Measurements from ENCODE around the gene PSMC5. TPM values are rescaled to one million over a fixed set of nuclear protein-coding genes. Genes with fewer than 3 reads are reported as not detected.

Gene PSMC5
- total and polyA plus RNA-seq, 12 donors, result 64.1 to 273 (median 135) TPM

GRCh38 chr17:63809970-63810369 lies 17.3 kb upstream of the PSMC5 start:
- Histone ChIP-seq H3K36me3 (replicated peaks in 1 of 2) (peaks cover 0 to 98% of the 10 kb centered on the region in 2 donors), H3K27ac (no peak overlapping the region), H3K9me3 (replicated peaks in 1 of 3) (no peaks in the 10 kb centered on the region), H3K4me3 (no peak overlapping the region), H3K4me1 (replicated peaks in 1 of 2) (no peaks in the 10 kb centered on the region), H3K27me3 (no peaks in the 10 kb centered on the region)
- WGBS, 4 donors, result 79 to 90% (median 84%) methylated on average over 9 of the region's 9 CpGs
- DNase-seq, result no peak
- intact Hi-C loops (cut with DNase I), result no loop called here
- TF ChIP-seq CTCF (IDR thresholded peaks at IDR 0.05), result no peak
- TF ChIP-seq POLR2A (IDR thresholded peaks at IDR 0.05), result no peak

- TF ChIP-seq CTCF (IDR thresholded peaks at IDR 0.05), result no peak
- Histone ChIP-seq H3K4me3 (no peak overlapping the region), H3K27ac (no peak overlapping the region), H3K4me1 (replicated peaks in 1 of 2) (no peaks in the 10 kb centered on the region), H3K36me3 (replicated peaks in 1 of 2) (peaks cover 0 to 98% of the 10 kb centered on the region in 2 donors), H3K9me3 (replicated peaks in 1 of 3) (no peaks in the 10 kb centered on the region), H3K27me3 (no peaks in the 10 kb centered on the region)
- 83 to 93% (median 88%) methylated on average over 2 of the region's 2 CpGs for WGBS, 4 donors
- no peak for DNase-seq
- intact Hi-C loops (cut with DNase I), result no loop called here
These were observed 11.1 kb upstream of the PSMC5 start for GRCh38 chr17:63816123-63816522.

DNA sequence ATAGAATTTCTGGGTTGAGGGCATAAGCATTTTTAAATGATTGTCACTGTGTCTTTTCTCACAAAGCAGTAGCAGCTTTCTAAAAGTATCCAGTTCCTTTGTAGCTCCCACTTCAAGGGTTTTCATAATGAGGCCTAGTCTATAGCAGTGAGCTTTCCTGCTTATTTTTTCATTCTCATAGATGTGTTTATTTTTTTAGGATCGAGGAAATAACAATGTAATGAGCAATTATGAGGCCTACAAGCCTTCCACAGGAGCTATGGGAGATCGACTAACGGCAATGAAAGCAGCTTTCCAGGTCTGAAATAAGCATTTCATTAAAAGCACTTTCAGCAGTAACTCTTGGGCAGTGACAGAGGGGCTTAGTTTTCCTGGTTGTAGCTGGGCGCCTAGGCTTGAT lies 10.6 kb upstream of the PSMC5 start:
- 81 to 89% (median 88%) methylated on average over 4 of the region's 4 CpGs for WGBS, 4 donors
- no peak overlapping the region for H3K27ac ChIP-seq
- TF ChIP-seq POLR2A (IDR thresholded peaks at IDR 0.05) (no peak), CTCF (IDR thresholded peaks at IDR 0.05) (no peak)
- peaks cover 0 to 98% of the 10 kb centered on the region in 2 donors for H3K36me3 ChIP-seq (replicated peaks in 1 of 2)
- DNase-seq, result no peak
- H3K27me3 ChIP-seq, result no peaks in the 10 kb centered on the region
- H3K4me1 ChIP-seq (replicated peaks in 1 of 2), result no peaks in the 10 kb centered on the region
- intact Hi-C loops (cut with DNase I), result no loop called here
- H3K4me3 ChIP-seq, result no peak overlapping the region
- H3K9me3 ChIP-seq (replicated peaks in 1 of 3), result no peaks in the 10 kb centered on the region

GRCh38 chr17:63817736-63818385 lies 9.4 kb upstream of the PSMC5 start:
- no peaks in the 10 kb centered on the region for H3K27me3 ChIP-seq
- H3K36me3 ChIP-seq (replicated peaks in 1 of 2), result peaks cover 0 to 98% of the 10 kb centered on the region in 2 donors
- no peak overlapping the region for H3K27ac ChIP-seq
- H3K4me3 ChIP-seq, result no peak overlapping the region
- WGBS, 4 donors, result 95 to 97% (median 96%) methylated on average over 25 to 27 of the region's 27 CpGs
- intact Hi-C loops (cut with DNase I), result no loop called here
- DNase-seq, result no peak
- no peaks in the 10 kb centered on the region for H3K4me1 ChIP-seq (replicated peaks in 1 of 2)
- no peaks in the 10 kb centered on the region for H3K9me3 ChIP-seq (replicated peaks in 1 of 3)
- no peak for TF ChIP-seq CTCF (IDR thresholded peaks at IDR 0.05)
- no peak for TF ChIP-seq POLR2A (IDR thresholded peaks at IDR 0.05)

All from adrenal gland (tissue), 12 donors.